Panc1 (cell line): ENCODE measurements around the gene PCNT.

ENCODE experiments used
- TF ChIP-seq, protein P1 (sequence below): fragments of 450-650 bp; IDR thresholded peaks from 2 replicates; pipeline ENCODE4 v1.5.1; 2017; ENCODE audit warnings: mild to moderate bottlenecking
- TF ChIP-seq, protein P2 (sequence below), 2 experiments: IDR thresholded peaks; 2 replicates each; pipeline ENCODE4 v1.6.1; 2011 to 2012; ENCODE audit warnings: low read depth in 2 of 2, control low read depth in 1 of 2, low read length in 1 of 2, mild to moderate bottlenecking in 1 of 2, moderate library complexity in 1 of 2; ENCODE audit not compliant: insufficient read depth in 1 of 2

DNA sequence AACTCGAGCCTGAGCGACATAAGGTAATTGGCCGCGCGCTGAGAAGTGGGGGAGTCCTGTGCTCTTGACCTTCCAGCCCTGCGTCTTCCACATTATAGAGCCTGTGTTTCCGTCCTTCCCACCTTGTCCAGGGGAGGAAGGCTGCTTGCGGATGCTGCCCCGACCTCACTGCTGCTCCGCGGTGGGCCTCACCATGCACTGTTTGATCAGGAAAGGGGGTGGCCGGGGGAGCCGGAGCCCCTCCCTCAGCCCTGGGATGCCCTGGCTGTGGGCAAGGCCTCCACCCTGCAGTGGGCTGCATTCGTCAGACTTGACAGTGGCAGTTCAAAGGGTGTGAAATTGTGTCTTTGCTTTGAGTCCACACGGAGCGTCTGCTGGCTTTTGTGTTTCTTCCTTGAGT, 30.1 kb downstream of the PCNT start:
- TF ChIP-seq, protein P1, sequence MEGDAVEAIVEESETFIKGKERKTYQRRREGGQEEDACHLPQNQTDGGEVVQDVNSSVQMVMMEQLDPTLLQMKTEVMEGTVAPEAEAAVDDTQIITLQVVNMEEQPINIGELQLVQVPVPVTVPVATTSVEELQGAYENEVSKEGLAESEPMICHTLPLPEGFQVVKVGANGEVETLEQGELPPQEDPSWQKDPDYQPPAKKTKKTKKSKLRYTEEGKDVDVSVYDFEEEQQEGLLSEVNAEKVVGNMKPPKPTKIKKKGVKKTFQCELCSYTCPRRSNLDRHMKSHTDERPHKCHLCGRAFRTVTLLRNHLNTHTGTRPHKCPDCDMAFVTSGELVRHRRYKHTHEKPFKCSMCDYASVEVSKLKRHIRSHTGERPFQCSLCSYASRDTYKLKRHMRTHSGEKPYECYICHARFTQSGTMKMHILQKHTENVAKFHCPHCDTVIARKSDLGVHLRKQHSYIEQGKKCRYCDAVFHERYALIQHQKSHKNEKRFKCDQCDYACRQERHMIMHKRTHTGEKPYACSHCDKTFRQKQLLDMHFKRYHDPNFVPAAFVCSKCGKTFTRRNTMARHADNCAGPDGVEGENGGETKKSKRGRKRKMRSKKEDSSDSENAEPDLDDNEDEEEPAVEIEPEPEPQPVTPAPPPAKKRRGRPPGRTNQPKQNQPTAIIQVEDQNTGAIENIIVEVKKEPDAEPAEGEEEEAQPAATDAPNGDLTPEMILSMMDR, result no peak
- TF ChIP-seq, protein P2, sequence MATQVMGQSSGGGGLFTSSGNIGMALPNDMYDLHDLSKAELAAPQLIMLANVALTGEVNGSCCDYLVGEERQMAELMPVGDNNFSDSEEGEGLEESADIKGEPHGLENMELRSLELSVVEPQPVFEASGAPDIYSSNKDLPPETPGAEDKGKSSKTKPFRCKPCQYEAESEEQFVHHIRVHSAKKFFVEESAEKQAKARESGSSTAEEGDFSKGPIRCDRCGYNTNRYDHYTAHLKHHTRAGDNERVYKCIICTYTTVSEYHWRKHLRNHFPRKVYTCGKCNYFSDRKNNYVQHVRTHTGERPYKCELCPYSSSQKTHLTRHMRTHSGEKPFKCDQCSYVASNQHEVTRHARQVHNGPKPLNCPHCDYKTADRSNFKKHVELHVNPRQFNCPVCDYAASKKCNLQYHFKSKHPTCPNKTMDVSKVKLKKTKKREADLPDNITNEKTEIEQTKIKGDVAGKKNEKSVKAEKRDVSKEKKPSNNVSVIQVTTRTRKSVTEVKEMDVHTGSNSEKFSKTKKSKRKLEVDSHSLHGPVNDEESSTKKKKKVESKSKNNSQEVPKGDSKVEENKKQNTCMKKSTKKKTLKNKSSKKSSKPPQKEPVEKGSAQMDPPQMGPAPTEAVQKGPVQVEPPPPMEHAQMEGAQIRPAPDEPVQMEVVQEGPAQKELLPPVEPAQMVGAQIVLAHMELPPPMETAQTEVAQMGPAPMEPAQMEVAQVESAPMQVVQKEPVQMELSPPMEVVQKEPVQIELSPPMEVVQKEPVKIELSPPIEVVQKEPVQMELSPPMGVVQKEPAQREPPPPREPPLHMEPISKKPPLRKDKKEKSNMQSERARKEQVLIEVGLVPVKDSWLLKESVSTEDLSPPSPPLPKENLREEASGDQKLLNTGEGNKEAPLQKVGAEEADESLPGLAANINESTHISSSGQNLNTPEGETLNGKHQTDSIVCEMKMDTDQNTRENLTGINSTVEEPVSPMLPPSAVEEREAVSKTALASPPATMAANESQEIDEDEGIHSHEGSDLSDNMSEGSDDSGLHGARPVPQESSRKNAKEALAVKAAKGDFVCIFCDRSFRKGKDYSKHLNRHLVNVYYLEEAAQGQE (IDR thresholded peaks at IDR 0.05; ENCODE audit: insufficient read depth in 1 of 2, low read depth in 2 of 2, low read length in 1 of 2), result no peak
